T-helper 17 cell (primary cell): ENCODE data around the gene PHOX2A. TPM values are rescaled to one million over a fixed set of nuclear protein-coding genes. Genes with fewer than 3 reads are reported as not detected.

Experiments
- ATAC-seq: fragments of 150-1000 bp; cut with Tn5 transposase; 2 replicates; pipeline ENCODE4 v1.10.0; 2021; ENCODE audit warnings: mild to moderate bottlenecking, moderate library complexity
- DNase-seq, 3 donors: peaks; one replicate each; pipeline versions ENCODE4 v3.0.0 to v3.0.0-alpha.2; 2020 to 2021
- H3K9me3 ChIP-seq: one replicate; pipeline ENCODE4 v1.7.0; 2013; ENCODE audit warnings: low read length, mild to moderate bottlenecking; ENCODE audit not compliant: control insufficient read depth, poor library complexity, severe bottlenecking
- H3K27ac Mint-ChIP-seq: one replicate; pipeline ENCODE4 v1.8.0; 2022; ENCODE audit warnings: mild to moderate bottlenecking, moderate library complexity, mixed read lengths
- H3K27me3 Mint-ChIP-seq: one replicate; pipeline ENCODE4 v1.8.0; 2022; ENCODE audit warnings: mixed read lengths
- H3K36me3 Mint-ChIP-seq: one replicate; pipeline ENCODE4 v1.8.0; 2022; ENCODE audit warnings: low read depth, mixed read lengths
- H3K4me1 Mint-ChIP-seq: one replicate; pipeline ENCODE4 v1.8.0; 2022; ENCODE audit warnings: mild to moderate bottlenecking, mixed read lengths
- H3K4me3 Mint-ChIP-seq: one replicate; pipeline ENCODE4 v1.8.0; 2022; ENCODE audit warnings: mild to moderate bottlenecking, moderate library complexity, mixed read lengths
- total RNA-seq, 4 donors: library from RNA in 2 of 4; stranded (reverse) in 2 of 4; gene quantifications; one replicate each; pipeline ENCODE4 v1.2.3 and lab custom pipeline; 2022 to 2026

The PHOX2A gene
- total RNA-seq, 2 donors from 2014 or later, result not detected

GRCh38 chr11:72235351-72236057 is 8.5 kb downstream of the PHOX2A start:
- no peak overlapping the region for H3K4me3 Mint-ChIP-seq
- peaks cover 12% of the 10 kb centered on the region for H3K36me3 Mint-ChIP-seq
- ATAC-seq (no peak), DNase-seq (no peak)
- peaks cover 14% of the 10 kb centered on the region for H3K4me1 Mint-ChIP-seq
- no peak overlapping the region for H3K27ac Mint-ChIP-seq
- H3K9me3 ChIP-seq, result no peaks in the 10 kb centered on the region
- H3K27me3 Mint-ChIP-seq, result peaks cover 10% of the 10 kb centered on the region

- no peak overlapping the region for H3K4me3 Mint-ChIP-seq
- H3K36me3 Mint-ChIP-seq, result peaks cover 12% of the 10 kb centered on the region
- H3K4me1 Mint-ChIP-seq, result peaks cover 10% of the 10 kb centered on the region
- peaks cover 5% of the 10 kb centered on the region for H3K27me3 Mint-ChIP-seq
- H3K27ac Mint-ChIP-seq, result peak overlapping the region; percentile 79
- ATAC-seq (no peak), DNase-seq (no peak)
- H3K9me3 ChIP-seq, result no peaks in the 10 kb centered on the region
Observed at GRCh38 chr11:72234920-72235319, 9.1 kb downstream of the PHOX2A start.

- peaks cover 5% of the 10 kb centered on the region for H3K27me3 Mint-ChIP-seq
- H3K4me1 Mint-ChIP-seq, result peaks cover 10% of the 10 kb centered on the region
- H3K36me3 Mint-ChIP-seq, result peaks cover 12% of the 10 kb centered on the region
- H3K9me3 ChIP-seq, result no peaks in the 10 kb centered on the region
- DNase-seq (no peak), ATAC-seq (no peak)
- peak overlapping the region; percentile 79 for H3K27ac Mint-ChIP-seq
- H3K4me3 Mint-ChIP-seq, result no peak overlapping the region
Observed at GRCh38 chr11:72234514-72234830, 9.5 kb downstream of the PHOX2A start.

- ATAC-seq, result no peak
- H3K4me1 Mint-ChIP-seq, result peaks cover 8% of the 10 kb centered on the region
- no peak for DNase-seq
- no peak overlapping the region for H3K4me3 Mint-ChIP-seq
- H3K27ac Mint-ChIP-seq, result peak overlapping the region; percentile 79
- H3K9me3 ChIP-seq, result no peaks in the 10 kb centered on the region
- H3K27me3 Mint-ChIP-seq, result peaks cover 5% of the 10 kb centered on the region
- H3K36me3 Mint-ChIP-seq, result peaks cover 12% of the 10 kb centered on the region
Observed at GRCh38 chr11:72233773-72234513, 10.0 kb downstream of the PHOX2A start.

GRCh38 chr11:72233056-72233772 is 10.8 kb downstream of the PHOX2A start:
- DNase-seq (no peak), ATAC-seq (no peak)
- no peak overlapping the region for H3K4me3 Mint-ChIP-seq
- no peaks in the 10 kb centered on the region for H3K27me3 Mint-ChIP-seq
- no peaks in the 10 kb centered on the region for H3K9me3 ChIP-seq
- H3K36me3 Mint-ChIP-seq, result peaks cover 12% of the 10 kb centered on the region
- peaks cover 8% of the 10 kb centered on the region for H3K4me1 Mint-ChIP-seq
- no peak overlapping the region for H3K27ac Mint-ChIP-seq

GRCh38 chr11:72232260-72233055 is 11.5 kb downstream of the PHOX2A start:
- no peak overlapping the region for H3K27ac Mint-ChIP-seq
- no peaks in the 10 kb centered on the region for H3K27me3 Mint-ChIP-seq
- H3K4me1 Mint-ChIP-seq, result peaks cover 8% of the 10 kb centered on the region
- H3K9me3 ChIP-seq, result no peaks in the 10 kb centered on the region
- peaks cover 12% of the 10 kb centered on the region for H3K36me3 Mint-ChIP-seq
- no peak for ATAC-seq
- H3K4me3 Mint-ChIP-seq, result no peak overlapping the region
- DNase-seq, result no peak

- ATAC-seq, result no peak
- no peak for DNase-seq
- Mint-ChIP-seq H3K27me3 (no peaks in the 10 kb centered on the region), H3K4me1 (peaks cover 8% of the 10 kb centered on the region), H3K27ac (no peak overlapping the region), H3K4me3 (no peak overlapping the region), H3K36me3 (peaks cover 12% of the 10 kb centered on the region)
- no peaks in the 10 kb centered on the region for H3K9me3 ChIP-seq
Observed at GRCh38 chr11:72231396-72232259, 12.3 kb downstream of the PHOX2A start.

GRCh38 chr11:72230764-72231365 is 13.1 kb downstream of the PHOX2A start:
- peaks cover 14% of the 10 kb centered on the region for H3K4me1 Mint-ChIP-seq
- no peaks in the 10 kb centered on the region for H3K9me3 ChIP-seq
- H3K36me3 Mint-ChIP-seq, result peaks cover 12% of the 10 kb centered on the region
- H3K27me3 Mint-ChIP-seq, result no peaks in the 10 kb centered on the region
- ATAC-seq (no peak), DNase-seq (no peak)
- no peak overlapping the region for H3K27ac Mint-ChIP-seq
- H3K4me3 Mint-ChIP-seq, result no peak overlapping the region

GRCh38 chr11:72229925-72230763 is 13.8 kb downstream of the PHOX2A start:
- Mint-ChIP-seq H3K4me3 (no peak overlapping the region), H3K4me1 (peaks cover 18% of the 10 kb centered on the region), H3K27me3 (no peaks in the 10 kb centered on the region), H3K36me3 (peaks cover 12% of the 10 kb centered on the region), H3K27ac (no peak overlapping the region)
- DNase-seq (no peak), ATAC-seq (no peak)
- no peaks in the 10 kb centered on the region for H3K9me3 ChIP-seq

- no peak overlapping the region for H3K4me3 Mint-ChIP-seq
- H3K36me3 Mint-ChIP-seq, result peaks cover 8% of the 10 kb centered on the region
- DNase-seq (no peak), ATAC-seq (no peak)
- no peak overlapping the region for H3K27ac Mint-ChIP-seq
- H3K4me1 Mint-ChIP-seq, result peaks cover 15% of the 10 kb centered on the region
- no peaks in the 10 kb centered on the region for H3K9me3 ChIP-seq
- H3K27me3 Mint-ChIP-seq, result no peaks in the 10 kb centered on the region
Observed at GRCh38 chr11:72229336-72229924, 14.5 kb downstream of the PHOX2A start.

- no peak overlapping the region for H3K4me3 Mint-ChIP-seq
- ATAC-seq (no peak), DNase-seq (no peak)
- peak overlapping the region; percentile 41 for H3K27ac Mint-ChIP-seq
- no peaks in the 10 kb centered on the region for H3K9me3 ChIP-seq
- peaks cover 7% of the 10 kb centered on the region for H3K36me3 Mint-ChIP-seq
- H3K4me1 Mint-ChIP-seq, result peaks cover 16% of the 10 kb centered on the region
- no peaks in the 10 kb centered on the region for H3K27me3 Mint-ChIP-seq
Observed at GRCh38 chr11:72228844-72229231, 15.1 kb downstream of the PHOX2A start.
